Adipocyte (in vitro differentiated cells): ENCODE data around the gene PDE3B.

Source experiments
- DNase-seq: peaks from one replicate; pipeline ENCODE4 v3.0.0-alpha.2; 2015; ENCODE audit warnings: low read depth
- H3K27me3 ChIP-seq: replicated peaks from 2 replicates; pipeline ENCODE4 v1.7.0; 2013; ENCODE audit warnings: mild to moderate bottlenecking, low read length, moderate library complexity; ENCODE audit not compliant: control insufficient read depth, insufficient read depth
- H3K36me3 ChIP-seq: 2 replicates; pipeline ENCODE4 v1.7.0; 2013; ENCODE audit warnings: low read length, mild to moderate bottlenecking, moderate library complexity; ENCODE audit not compliant: control insufficient read depth, insufficient read depth, severe bottlenecking
- H3K4me1 ChIP-seq: 2 replicates; pipeline ENCODE4 v1.7.0; 2013; ENCODE audit warnings: mild to moderate bottlenecking, low read length, moderate library complexity; ENCODE audit not compliant: control insufficient read depth, insufficient read depth
- H3K4me3 ChIP-seq: 2 replicates; pipeline ENCODE4 v1.7.0; 2013; ENCODE audit warnings: mild to moderate bottlenecking, low read length, moderate library complexity
- H3K9ac ChIP-seq: 2 replicates; pipeline ENCODE4 v1.7.0; 2013; ENCODE audit warnings: mild to moderate bottlenecking, low read length, moderate library complexity
- H3K9me3 ChIP-seq: 2 replicates; pipeline ENCODE4 v1.7.0; 2013; ENCODE audit warnings: mild to moderate bottlenecking, low read length, moderate library complexity; ENCODE audit not compliant: control insufficient read depth

Gene PDE3B

DNA sequence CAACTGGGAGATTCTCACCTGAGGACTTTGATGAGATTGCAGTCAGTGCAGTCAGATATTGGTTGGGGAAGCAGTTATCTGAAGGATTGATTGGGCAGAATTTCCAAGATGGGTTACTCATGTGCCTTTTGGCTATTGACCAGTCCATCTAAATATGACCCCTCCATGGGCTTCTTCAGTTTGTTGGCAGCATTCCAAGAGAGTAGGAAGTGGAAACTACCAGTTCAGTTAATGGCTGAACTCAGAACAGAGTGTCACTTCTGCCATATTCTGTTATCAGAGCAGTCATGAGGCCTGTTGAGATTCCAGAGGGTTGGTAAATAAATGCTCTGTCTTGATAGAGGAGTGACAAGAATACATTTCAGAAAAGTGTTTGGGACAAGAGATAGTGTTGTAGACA lies 177.4 kb downstream of the PDE3B start:
- no peak for DNase-seq
- Histone ChIP-seq H3K27me3 (no peaks in the 10 kb centered on the region), H3K9me3 (peaks cover 4% of the 10 kb centered on the region), H3K4me3 (no peak overlapping the region), H3K4me1 (no peaks in the 10 kb centered on the region), H3K9ac (no peak overlapping the region), H3K36me3 (peaks cover 54% of the 10 kb centered on the region)

GRCh38 chr11:14826600-14826999 lies 183.0 kb downstream of the PDE3B start:
- H3K36me3 ChIP-seq, result peaks cover 38% of the 10 kb centered on the region
- no peak for DNase-seq
- no peak overlapping the region for H3K9ac ChIP-seq

DNA sequence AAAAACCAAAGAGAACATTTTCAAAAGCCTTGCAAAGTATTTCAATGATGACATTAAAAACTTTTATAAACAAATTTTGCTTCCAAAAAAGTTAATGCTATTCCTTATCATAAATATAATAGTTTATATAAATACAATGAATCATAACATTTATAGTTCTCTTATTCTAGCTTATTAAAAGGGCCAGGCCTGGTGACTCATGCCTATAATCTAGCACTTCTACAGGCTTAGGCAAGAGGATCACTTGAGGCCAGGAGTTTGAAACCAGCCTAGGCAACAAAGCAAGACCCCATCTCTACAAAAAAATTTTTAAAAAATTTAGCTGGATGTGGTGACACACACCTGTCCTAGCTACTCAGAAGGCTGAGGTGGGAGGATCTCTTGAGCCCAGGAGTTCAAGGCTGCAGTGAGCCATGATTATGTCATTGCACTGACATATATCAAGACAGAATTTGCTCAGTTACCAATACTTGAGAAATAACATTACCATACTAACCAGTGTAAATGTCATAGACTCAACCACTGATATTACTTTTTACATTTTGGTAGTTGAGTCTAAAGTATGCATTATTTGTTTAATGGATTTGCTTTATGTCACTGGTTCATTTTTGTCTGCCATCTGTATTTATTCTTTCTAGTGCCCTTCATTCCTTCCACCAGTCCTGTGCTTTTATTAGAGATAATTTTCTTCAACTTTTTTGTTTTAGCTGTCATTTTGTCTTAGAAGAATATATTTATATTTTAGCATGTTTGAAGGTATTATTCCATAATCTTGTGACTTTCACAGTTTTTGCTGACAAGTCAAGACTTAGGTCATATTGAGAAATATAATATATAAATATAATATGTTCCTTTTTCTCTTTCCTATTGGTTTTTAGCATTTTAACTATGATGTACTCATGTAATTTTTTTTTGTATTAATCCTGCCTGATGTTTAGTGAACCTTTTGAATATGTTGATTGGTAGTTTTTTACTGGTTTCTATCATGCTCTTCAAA lies 192.2 kb downstream of the PDE3B start:
- Histone ChIP-seq H3K9me3 (no peaks in the 10 kb centered on the region), H3K36me3 (peaks cover 59% of the 10 kb centered on the region), H3K4me3 (no peak overlapping the region), H3K4me1 (no peaks in the 10 kb centered on the region), H3K27me3 (no peaks in the 10 kb centered on the region), H3K9ac (no peak overlapping the region)
- DNase-seq, result no peak

More at GRCh38 chr11:14826600-14826999, 183.0 kb downstream of the PDE3B start:
- Histone ChIP-seq H3K4me3 (no peak overlapping the region), H3K9me3 (peaks cover 4% of the 10 kb centered on the region), H3K4me1 (no peaks in the 10 kb centered on the region), H3K27me3 (no peaks in the 10 kb centered on the region)

DNA sequence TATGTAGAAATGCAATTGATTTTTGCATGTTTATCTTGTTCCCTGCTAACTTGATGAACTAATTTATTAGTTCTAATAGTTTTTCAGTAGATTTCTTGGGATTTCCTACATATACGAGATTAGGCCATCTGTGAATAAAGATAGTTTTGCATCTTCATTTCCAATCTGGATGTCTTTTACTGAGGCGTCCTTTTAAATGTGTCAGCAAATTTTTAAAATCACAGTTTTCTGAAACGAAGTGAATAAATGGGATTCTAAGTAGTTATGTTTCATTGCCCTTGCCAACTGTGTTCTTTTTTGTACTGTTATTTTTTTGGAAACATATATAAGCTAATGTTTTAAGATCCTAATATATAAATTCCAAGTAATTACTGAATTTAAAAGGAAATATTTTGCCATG lies 198.4 kb downstream of the PDE3B start:
- Histone ChIP-seq H3K9me3 (no peaks in the 10 kb centered on the region), H3K4me3 (no peak overlapping the region), H3K27me3 (no peaks in the 10 kb centered on the region), H3K36me3 (peaks cover 51% of the 10 kb centered on the region), H3K9ac (no peak overlapping the region), H3K4me1 (no peaks in the 10 kb centered on the region)
- no peak for DNase-seq

DNA sequence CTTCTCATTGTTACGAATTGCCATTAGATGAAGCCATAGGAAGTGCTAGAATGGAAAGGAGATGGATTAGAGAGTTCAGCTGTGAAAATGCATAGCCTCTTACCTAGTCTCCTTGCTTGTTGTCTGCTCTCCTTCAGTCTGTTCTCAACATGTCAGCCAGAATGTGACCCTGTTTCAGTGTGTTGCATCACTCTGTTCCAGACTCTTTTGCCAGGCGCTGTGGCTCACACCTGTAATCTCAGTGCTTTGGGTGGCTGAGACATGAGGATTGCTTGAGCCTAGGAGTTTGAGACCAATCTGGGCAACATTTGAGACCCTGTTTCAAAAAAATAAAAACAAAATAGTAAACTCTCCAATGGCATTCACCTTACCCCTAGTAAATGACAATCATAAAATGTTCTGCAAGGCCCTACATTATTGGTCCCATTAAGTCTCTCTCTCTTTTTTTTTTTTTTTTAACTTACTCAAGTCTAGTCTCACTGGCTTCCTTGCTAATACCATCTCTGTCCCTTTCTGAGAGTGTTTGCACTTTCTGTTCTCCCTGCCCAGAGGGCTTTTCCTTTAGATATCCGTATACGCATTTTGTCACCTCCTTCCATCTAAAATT lies 209.1 kb downstream of the PDE3B start:
- H3K36me3 ChIP-seq, result peaks cover 35% of the 10 kb centered on the region
- H3K9me3 ChIP-seq, result no peaks in the 10 kb centered on the region
- no peak overlapping the region for H3K4me3 ChIP-seq
- H3K9ac ChIP-seq, result no peak overlapping the region
- H3K4me1 ChIP-seq, result no peaks in the 10 kb centered on the region
- peak; percentile 7 for DNase-seq
- H3K27me3 ChIP-seq, result no peaks in the 10 kb centered on the region

DNA sequence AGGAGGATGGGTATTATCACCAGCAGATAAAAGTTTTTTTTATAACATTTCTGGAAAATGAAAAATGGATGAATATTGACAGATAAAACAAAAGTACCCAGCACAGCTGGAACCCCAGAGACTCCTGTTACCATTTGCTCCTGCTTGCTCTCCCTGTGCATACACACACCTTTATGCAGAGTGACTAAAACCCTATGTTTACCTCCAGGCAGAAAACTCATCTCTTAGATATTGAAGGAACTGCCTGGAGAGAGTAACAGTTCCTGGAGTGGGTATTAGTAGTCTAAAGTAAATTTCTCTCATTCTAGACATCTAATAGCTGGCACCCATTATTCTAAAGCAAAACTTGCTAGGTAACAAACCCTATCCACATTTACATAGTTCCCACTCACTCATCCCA lies 210.5 kb downstream of the PDE3B start:
- DNase-seq, result no peak

DNA sequence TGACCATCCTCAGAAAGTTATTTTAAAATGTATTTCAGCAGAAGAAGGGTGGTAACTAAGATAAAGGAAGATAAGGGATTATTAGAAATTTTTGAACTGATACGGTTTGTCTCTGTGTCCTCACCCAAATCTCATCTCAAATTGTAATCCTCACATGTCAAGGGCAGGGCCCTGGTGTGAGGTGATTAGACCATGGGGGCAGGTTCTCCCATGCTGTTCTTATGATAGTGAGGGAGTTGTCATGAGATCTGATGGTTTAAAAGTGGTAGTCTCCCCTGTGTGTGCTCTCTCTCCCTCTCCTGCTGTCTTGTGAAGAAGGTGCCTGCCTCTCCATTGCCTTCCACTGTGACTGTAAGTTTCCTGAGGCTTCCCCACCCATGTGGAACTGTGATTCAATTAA lies 212.3 kb downstream of the PDE3B start:
- H3K4me1 ChIP-seq, result no peaks in the 10 kb centered on the region
- no peak for DNase-seq
- no peaks in the 10 kb centered on the region for H3K27me3 ChIP-seq
- H3K9me3 ChIP-seq, result no peaks in the 10 kb centered on the region
- H3K9ac ChIP-seq, result no peak overlapping the region
- H3K36me3 ChIP-seq, result peaks cover 45% of the 10 kb centered on the region
- no peak overlapping the region for H3K4me3 ChIP-seq

More for the DNA sequence above, 210.5 kb downstream of the PDE3B start:
- Histone ChIP-seq H3K9me3 (no peaks in the 10 kb centered on the region), H3K9ac (no peak overlapping the region), H3K27me3 (no peaks in the 10 kb centered on the region), H3K4me3 (no peak overlapping the region), H3K36me3 (peaks cover 35% of the 10 kb centered on the region), H3K4me1 (no peaks in the 10 kb centered on the region)

DNA sequence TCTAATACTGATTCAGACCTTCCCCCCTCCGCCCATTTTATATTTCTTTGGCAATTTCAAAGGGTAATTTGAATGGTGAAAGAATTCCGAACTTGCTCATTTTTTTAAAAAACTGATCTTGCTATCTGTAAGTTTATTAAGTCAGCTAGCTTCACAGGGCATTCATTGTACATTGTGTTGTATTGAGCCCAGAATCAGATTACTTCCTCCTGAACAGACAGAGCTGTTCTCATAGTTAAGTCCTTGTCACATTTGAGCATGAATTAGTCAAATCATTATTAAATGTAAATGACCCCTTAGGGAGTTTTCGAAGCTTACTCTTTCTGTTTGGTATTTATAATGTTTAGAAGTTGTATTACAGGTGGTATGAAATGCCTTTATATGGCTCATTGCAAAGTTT lies 214.0 kb downstream of the PDE3B start:
- no peak overlapping the region for H3K9ac ChIP-seq
- H3K27me3 ChIP-seq, result no peaks in the 10 kb centered on the region
- H3K36me3 ChIP-seq, result peaks cover 50% of the 10 kb centered on the region
- H3K4me1 ChIP-seq, result no peaks in the 10 kb centered on the region
- no peak overlapping the region for H3K4me3 ChIP-seq
- H3K9me3 ChIP-seq, result no peaks in the 10 kb centered on the region
- no peak for DNase-seq

DNA sequence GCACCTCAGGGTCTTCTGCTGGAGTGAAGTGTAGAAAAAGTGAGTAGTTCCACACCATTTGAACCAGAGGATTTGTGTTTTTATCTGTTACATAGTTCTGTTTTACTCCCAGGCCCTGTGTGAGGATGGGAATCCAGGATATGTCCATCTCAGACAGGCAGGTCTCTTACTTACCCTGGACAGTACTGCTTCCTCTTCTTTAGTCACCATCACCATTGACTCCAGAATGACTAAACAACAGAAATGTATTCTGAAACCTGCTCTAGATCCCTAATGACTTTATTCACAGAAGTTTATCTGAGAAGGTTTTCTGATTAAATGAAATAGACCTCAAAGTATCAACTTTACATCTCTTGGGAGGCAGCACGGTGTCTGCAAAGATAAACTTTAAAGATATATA lies 214.8 kb downstream of the PDE3B start:
- Histone ChIP-seq H3K27me3 (no peaks in the 10 kb centered on the region), H3K9ac (no peak overlapping the region)
- DNase-seq, result no peak

GRCh38 chr11:14860511-14860910 lies 216.9 kb downstream of the PDE3B start:
- H3K36me3 ChIP-seq, result peaks cover 45% of the 10 kb centered on the region
- no peaks in the 10 kb centered on the region for H3K9me3 ChIP-seq
- DNase-seq, result peak; percentile 8
- no peak overlapping the region for H3K4me3 ChIP-seq
- H3K4me1 ChIP-seq, result no peaks in the 10 kb centered on the region
- H3K27me3 ChIP-seq, result no peaks in the 10 kb centered on the region
- H3K9ac ChIP-seq, result no peak overlapping the region

More for the DNA sequence above, 214.8 kb downstream of the PDE3B start:
- Histone ChIP-seq H3K4me1 (no peaks in the 10 kb centered on the region), H3K4me3 (no peak overlapping the region), H3K36me3 (peaks cover 48% of the 10 kb centered on the region), H3K9me3 (no peaks in the 10 kb centered on the region)

DNA sequence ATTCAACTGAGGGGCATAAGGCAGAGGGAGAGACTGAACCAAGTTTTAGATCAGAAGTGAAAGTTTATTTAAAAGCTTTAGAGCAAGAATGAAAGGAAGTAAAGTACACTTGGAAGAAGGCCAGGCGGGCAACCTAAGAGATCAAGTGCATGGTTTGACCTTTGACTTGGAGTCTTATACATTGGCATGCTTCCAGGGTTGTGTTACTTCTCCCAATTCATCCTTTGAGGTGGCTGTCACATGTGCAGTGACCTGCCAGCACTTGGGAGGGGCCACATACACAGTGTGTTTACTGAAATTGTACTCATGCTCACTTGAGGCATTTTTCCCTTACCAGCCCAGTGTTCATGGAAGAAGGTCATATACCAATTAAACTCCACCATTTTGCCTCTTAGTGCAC lies 218.1 kb downstream of the PDE3B start:
- no peak for DNase-seq
- Histone ChIP-seq H3K4me1 (no peaks in the 10 kb centered on the region), H3K4me3 (no peak overlapping the region), H3K9me3 (no peaks in the 10 kb centered on the region), H3K9ac (no peak overlapping the region), H3K27me3 (no peaks in the 10 kb centered on the region), H3K36me3 (peaks cover 49% of the 10 kb centered on the region)
